WTC11 (cell line): Measurements from ENCODE around the gene CAPN12.

Source experiments
- ATF1 ChIP-seq: sonication (generic); formaldehyde crosslinking; IDR thresholded peaks from 2 replicates; pipeline ENCODE4 v1.8.1; 2023; ENCODE audit warnings: mild to moderate bottlenecking, moderate library complexity, missing genetic modification reagents
- CREM ChIP-seq: sonication (generic); formaldehyde crosslinking; IDR thresholded peaks from 2 replicates; pipeline ENCODE4 v1.8.1; 2022; ENCODE audit warnings: mild to moderate bottlenecking, missing genetic modification reagents, moderate library complexity
- CTCF ChIP-seq: fragments of 200-600 bp; IDR thresholded peaks from 2 replicates; pipeline ENCODE4 v1.8.0; 2022; ENCODE audit warnings: antibody characterized with exemption
- ETV6 ChIP-seq: sonication (generic); formaldehyde crosslinking; IDR thresholded peaks from 2 replicates; pipeline ENCODE4 v1.8.1; 2022; ENCODE audit warnings: mild to moderate bottlenecking, missing genetic modification reagents
- FOXP1 ChIP-seq: sonication (generic); formaldehyde crosslinking; IDR thresholded peaks from 2 replicates; pipeline ENCODE4 v1.8.0; 2022; ENCODE audit warnings: missing genetic modification reagents, mild to moderate bottlenecking, moderate library complexity, borderline replicate concordance
- HMGXB4 ChIP-seq: sonication (generic); formaldehyde crosslinking; IDR thresholded peaks from 2 replicates; pipeline ENCODE4 v1.8.1; 2023; ENCODE audit warnings: mild to moderate bottlenecking, moderate library complexity, missing genetic modification reagents
- KAT7 ChIP-seq: sonication (generic); formaldehyde crosslinking; IDR thresholded peaks from 2 replicates; pipeline ENCODE4 v1.8.1; 2023; ENCODE audit warnings: missing genetic modification reagents, mild to moderate bottlenecking, borderline replicate concordance
- TP53 ChIP-seq: sonication (generic); formaldehyde crosslinking; IDR thresholded peaks from 2 replicates; pipeline ENCODE4 v1.8.1; 2023; ENCODE audit warnings: mild to moderate bottlenecking, missing genetic modification reagents
- ZBTB43 ChIP-seq: sonication (generic); formaldehyde crosslinking; IDR thresholded peaks from 2 replicates; pipeline ENCODE4 v1.8.1; 2023; ENCODE audit warnings: mild to moderate bottlenecking, missing genetic modification reagents
- ZNF138 ChIP-seq: sonication (generic); formaldehyde crosslinking; conservative IDR thresholded peaks from 2 replicates; pipeline ENCODE4 v1.8.1; 2022; ENCODE audit warnings: mild to moderate bottlenecking, moderate library complexity, missing genetic modification reagents
- TF ChIP-seq, protein P1 (sequence below): sonication (generic); formaldehyde crosslinking; conservative IDR thresholded peaks from 2 replicates; pipeline ENCODE4 v1.8.1; 2022; ENCODE audit warnings: mild to moderate bottlenecking, missing genetic modification reagents
- TF ChIP-seq, protein P2 (sequence below): sonication (generic); formaldehyde crosslinking; IDR thresholded peaks from 2 replicates; pipeline ENCODE4 v1.8.1; 2023; ENCODE audit warnings: mild to moderate bottlenecking, missing genetic modification reagents, moderate library complexity
- TF ChIP-seq, protein P3 (sequence below): fragments of 250-450 bp; sonication (Bioruptor Pico); IDR thresholded peaks from 2 replicates; pipeline ENCODE4 v1.9.0; 2021; ENCODE audit warnings: moderate library complexity, mild to moderate bottlenecking, inconsistent platforms, borderline replicate concordance

- no peak for TF ChIP-seq FOXP1 (CRISPR knock-in tag)
- TF ChIP-seq ETV6 (CRISPR knock-in tag), result no peak
- no peak for TF ChIP-seq HMGXB4 (CRISPR knock-in tag)
- TF ChIP-seq, protein P1, sequence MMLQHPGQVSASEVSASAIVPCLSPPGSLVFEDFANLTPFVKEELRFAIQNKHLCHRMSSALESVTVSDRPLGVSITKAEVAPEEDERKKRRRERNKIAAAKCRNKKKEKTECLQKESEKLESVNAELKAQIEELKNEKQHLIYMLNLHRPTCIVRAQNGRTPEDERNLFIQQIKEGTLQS (CRISPR knock-in tag), result no peak
- TF ChIP-seq CTCF, result no peak
- no peak for TF ChIP-seq TP53 (CRISPR knock-in tag)
- no peak for TF ChIP-seq ZNF138 (CRISPR knock-in tag)
- TF ChIP-seq, protein P2, sequence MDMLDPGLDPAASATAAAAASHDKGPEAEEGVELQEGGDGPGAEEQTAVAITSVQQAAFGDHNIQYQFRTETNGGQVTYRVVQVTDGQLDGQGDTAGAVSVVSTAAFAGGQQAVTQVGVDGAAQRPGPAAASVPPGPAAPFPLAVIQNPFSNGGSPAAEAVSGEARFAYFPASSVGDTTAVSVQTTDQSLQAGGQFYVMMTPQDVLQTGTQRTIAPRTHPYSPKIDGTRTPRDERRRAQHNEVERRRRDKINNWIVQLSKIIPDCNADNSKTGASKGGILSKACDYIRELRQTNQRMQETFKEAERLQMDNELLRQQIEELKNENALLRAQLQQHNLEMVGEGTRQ (CRISPR knock-in tag), result no peak
- TF ChIP-seq KAT7 (CRISPR knock-in tag), result no peak
- TF ChIP-seq ZBTB43, result no peak
- no peak for TF ChIP-seq CREM (CRISPR knock-in tag)
- TF ChIP-seq, protein P3, sequence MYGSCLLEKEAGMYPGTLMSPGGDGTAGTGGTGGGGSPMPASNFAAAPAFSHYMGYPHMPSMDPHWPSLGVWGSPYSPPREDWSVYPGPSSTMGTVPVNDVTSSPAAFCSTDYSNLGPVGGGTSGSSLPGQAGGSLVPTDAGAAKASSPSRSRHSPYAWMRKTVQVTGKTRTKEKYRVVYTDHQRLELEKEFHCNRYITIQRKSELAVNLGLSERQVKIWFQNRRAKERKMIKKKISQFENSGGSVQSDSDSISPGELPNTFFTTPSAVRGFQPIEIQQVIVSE (CRISPR knock-in tag), result no peak
- TF ChIP-seq ATF1 (CRISPR knock-in tag), result no peak
Measured at GRCh38 chr19:38742296-38742695, 2.0 kb downstream of the CAPN12 start.
